A549 (cell line): ENCODE results near the gene SPRYD3.

ENCODE experiments used
- CBX2 ChIP-seq: fragments of 200-600 bp; sonication (generic); IDR thresholded peaks from 2 replicates; pipeline ENCODE4 v1.6.1; 2016; ENCODE audit warnings: low read depth, mild to moderate bottlenecking, borderline replicate concordance
- CTCF ChIP-seq: fragments of >200 bp; sonication (Bioruptor Twin); formaldehyde crosslinking; IDR thresholded peaks from 3 replicates; pipeline ENCODE4 v1.5.1; 2016
- EP300 ChIP-seq, 2 experiments: fragments of >200 bp; sonication (Bioruptor Twin); formaldehyde crosslinking; IDR thresholded peaks; 2 replicates in 1 of 2; 3 replicates in 1 of 2; pipeline ENCODE4 v1.6.1; 2016 to 2017
- MAFK ChIP-seq: fragments of 450-650 bp; IDR thresholded peaks from 2 replicates; pipeline ENCODE4 v1.6.1; 2014; ENCODE audit not compliant: partially characterized antibody
- MAZ ChIP-seq: fragments of 150-350 bp; IDR thresholded peaks from 2 replicates; pipeline ENCODE4 v1.6.1; 2014; ENCODE audit warnings: antibody characterized with exemption, low read depth, low read length, borderline replicate concordance
- MYC ChIP-seq: IDR thresholded peaks from 2 replicates; pipeline ENCODE4 v1.6.1; 2012; ENCODE audit warnings: mild to moderate bottlenecking, inconsistent platforms, low read length, improper control_type of control experiment, borderline replicate concordance
- NFE2L2 ChIP-seq: fragments of 150-350 bp; conservative IDR thresholded peaks from 2 replicates; pipeline ENCODE4 v1.6.1; 2014; ENCODE audit warnings: low read length
- NR3C1 ChIP-seq: fragments of >200 bp; sonication (Bioruptor Twin); formaldehyde crosslinking; IDR thresholded peaks from 3 replicates; pipeline ENCODE4 v1.6.1; 2017
- POLR2A ChIP-seq: IDR thresholded peaks from 2 replicates; pipeline ENCODE4 v1.6.1; 2012; ENCODE audit warnings: mild to moderate bottlenecking, low read length
- RAD21 ChIP-seq, 2 experiments: fragments of >200 bp in 1 of 2; sonication (Bioruptor Twin) in 1 of 2; formaldehyde crosslinking in 1 of 2; IDR thresholded peaks in 1 of 2; conservative IDR thresholded peaks in 1 of 2; 2 replicates in 1 of 2; 3 replicates in 1 of 2; pipeline ENCODE4 v1.6.1; 2012 to 2018; ENCODE audit warnings: inconsistent platforms in 1 of 2
- REST ChIP-seq: fragments of 200-600 bp; sonication (generic); IDR thresholded peaks from 2 replicates; pipeline ENCODE4 v1.6.1; 2016; ENCODE audit warnings: antibody characterized with exemption, mild to moderate bottlenecking, moderate library complexity
- SREBF2 ChIP-seq: fragments of 450-650 bp; IDR thresholded peaks from 2 replicates; pipeline ENCODE4 v1.6.1; 2014; ENCODE audit warnings: mild to moderate bottlenecking, moderate library complexity
- USF2 ChIP-seq: fragments of 450-650 bp; IDR thresholded peaks from 2 replicates; pipeline ENCODE4 v1.6.1; 2014; ENCODE audit warnings: antibody characterized with exemption

GRCh38 chr12:53103860-53104305, 24.7 kb upstream of the SPRYD3 start:
- no peak for TF ChIP-seq CTCF
- TF ChIP-seq POLR2A = no peak
- TF ChIP-seq MAZ = no peak
- no peak for TF ChIP-seq SREBF2
- no peak for TF ChIP-seq NFE2L2
- TF ChIP-seq MAFK = no peak
- no peak for TF ChIP-seq USF2
- no peak for TF ChIP-seq EP300 (IDR thresholded peaks at IDR 0.05)
- no peak for TF ChIP-seq NR3C1
- no peak for TF ChIP-seq CBX2
- no peak for TF ChIP-seq MYC
- no peak for TF ChIP-seq REST
- TF ChIP-seq RAD21 (conservative IDR thresholded peaks at IDR 0.05 in 1 of 2, IDR thresholded peaks at IDR 0.05 in 1 of 2) = no peak
